GM18499 (cell line): ENCODE results near the gene KCTD19.

Source experiments
- ATAC-seq: cut with Tn5 transposase; IDR thresholded peaks from one replicate; pipeline ENCODE4 v1.9.1; 2021; ENCODE audit warnings: moderate number of reproducible peaks; ENCODE audit not compliant: insufficient read depth, unreplicated experiment

The KCTD19 gene

GRCh38 chr16:67264866-67265265 lies 61.7 kb downstream of the KCTD19 start:
- no peak for ATAC-seq

GRCh38 chr16:67264277-67264676 lies 62.3 kb downstream of the KCTD19 start:
- ATAC-seq, result no peak

GRCh38 chr16:67263201-67263600 lies 63.3 kb downstream of the KCTD19 start:
- ATAC-seq, result no peak

- ATAC-seq, result no peak
These were observed 66.0 kb downstream of the KCTD19 start for GRCh38 chr16:67260426-67261063.

GRCh38 chr16:67259705-67260104 lies 66.8 kb downstream of the KCTD19 start:
- ATAC-seq, result no peak

GRCh38 chr16:67258161-67258835 lies 68.2 kb downstream of the KCTD19 start:
- ATAC-seq, result no peak

GRCh38 chr16:67257486-67258160 lies 68.9 kb downstream of the KCTD19 start:
- no peak for ATAC-seq

GRCh38 chr16:67256701-67257230 lies 69.8 kb downstream of the KCTD19 start:
- ATAC-seq, result no peak

GRCh38 chr16:67255553-67256221 lies 70.9 kb downstream of the KCTD19 start:
- no peak for ATAC-seq

- no peak for ATAC-seq
These were observed 71.6 kb downstream of the KCTD19 start for GRCh38 chr16:67254801-67255552.

- ATAC-seq, result no peak
These were observed 73.7 kb downstream of the KCTD19 start for GRCh38 chr16:67252609-67253497.

GRCh38 chr16:67250045-67250327 lies 76.6 kb downstream of the KCTD19 start:
- ATAC-seq, result no peak

GRCh38 chr16:67249178-67250044 lies 77.1 kb downstream of the KCTD19 start:
- ATAC-seq, result no peak

GRCh38 chr16:67248401-67249177 lies 78.0 kb downstream of the KCTD19 start, which contains the start of gene SLC9A5:
Gene SLC9A5, plus strand, starts transcription at chr16:67248979. Its CDS starts 36 bp downstream, at chr16:67249015.
- no peak for ATAC-seq

GRCh38 chr16:67248073-67248400 lies 78.5 kb downstream of the KCTD19 start:
- no peak for ATAC-seq

GRCh38 chr16:67247192-67248072 lies 79.1 kb downstream of the KCTD19 start, which contains the start of gene FHOD1:
Gene FHOD1, minus strand, starts transcription at chr16:67247481. Its CDS starts 71 bp downstream, at chr16:67247410.
- ATAC-seq, result peak; percentile 34
